Measurements from ENCODE around the gene MYH14.

The MYH14 gene

GRCh38 chr19:50324331-50324730, 120.9 kb downstream of the MYH14 start:
- no peak for DNase-seq (ENCODE audit: low read depth)
- no peak overlapping the region for H3K4me3 ChIP-seq (ENCODE audit: low read depth, low read length)
- in situ Hi-C loops (cut with HindIII; ENCODE audit: low sequenced_read_pairs) = no loop called here
- TF ChIP-seq CTCF (IDR thresholded peaks at IDR 0.05; ENCODE audit: low read depth, low read length, missing control alignments) = no peak

- no peak for DNase-seq (ENCODE audit: low read depth)
- in situ Hi-C loops (cut with HindIII; ENCODE audit: low sequenced_read_pairs) = no loop called here
- H3K4me3 ChIP-seq (ENCODE audit: low read depth, low read length) = no peak overlapping the region
- no peak for TF ChIP-seq CTCF (IDR thresholded peaks at IDR 0.05; ENCODE audit: low read depth, low read length, missing control alignments)
Observed at GRCh38 chr19:50325310-50326100, 122.1 kb downstream of the MYH14 start.

- no peak overlapping the region for H3K4me3 ChIP-seq (ENCODE audit: low read depth, low read length)
- no peak for DNase-seq (ENCODE audit: low read depth)
- no peak for TF ChIP-seq CTCF (IDR thresholded peaks at IDR 0.05; ENCODE audit: low read depth, low read length, missing control alignments)
Observed at GRCh38 chr19:50326101-50326664, 122.8 kb downstream of the MYH14 start.

GRCh38 chr19:50327013-50327412, 123.6 kb downstream of the MYH14 start:
- DNase-seq (ENCODE audit: low read depth) = no peak
- in situ Hi-C loops (cut with HindIII; ENCODE audit: low sequenced_read_pairs) = no loop called here
- no peak for TF ChIP-seq CTCF (IDR thresholded peaks at IDR 0.05; ENCODE audit: low read depth, low read length, missing control alignments)
- no peak overlapping the region for H3K4me3 ChIP-seq (ENCODE audit: low read depth, low read length)

More at GRCh38 chr19:50326101-50326664, 122.8 kb downstream of the MYH14 start:
- in situ Hi-C loops (cut with HindIII; ENCODE audit: low sequenced_read_pairs) = no loop called here

GRCh38 chr19:50327461-50328223, 124.2 kb downstream of the MYH14 start:
- no peak for DNase-seq (ENCODE audit: low read depth)
- TF ChIP-seq CTCF (IDR thresholded peaks at IDR 0.05; ENCODE audit: low read depth, low read length, missing control alignments) = no peak
- no peak overlapping the region for H3K4me3 ChIP-seq (ENCODE audit: low read depth, low read length)
- in situ Hi-C loops (cut with HindIII; ENCODE audit: low sequenced_read_pairs) = no loop called here

GRCh38 chr19:50328224-50328872, 124.9 kb downstream of the MYH14 start:
- no peak for TF ChIP-seq CTCF (IDR thresholded peaks at IDR 0.05; ENCODE audit: low read depth, low read length, missing control alignments)
- in situ Hi-C loops (cut with HindIII; ENCODE audit: low sequenced_read_pairs) = no loop called here
- no peak overlapping the region for H3K4me3 ChIP-seq (ENCODE audit: low read depth, low read length)
- DNase-seq (ENCODE audit: low read depth) = no peak

All from astrocyte of the cerebellum (primary cell).